KG1 (cell line): ENCODE results near the gene MMP14.

ENCODE experiments used
- DNase-seq: peaks from one replicate; lab custom pipeline; 2025; lab: John Stamatoyannopoulos, UW

The MMP14 gene

DNA sequence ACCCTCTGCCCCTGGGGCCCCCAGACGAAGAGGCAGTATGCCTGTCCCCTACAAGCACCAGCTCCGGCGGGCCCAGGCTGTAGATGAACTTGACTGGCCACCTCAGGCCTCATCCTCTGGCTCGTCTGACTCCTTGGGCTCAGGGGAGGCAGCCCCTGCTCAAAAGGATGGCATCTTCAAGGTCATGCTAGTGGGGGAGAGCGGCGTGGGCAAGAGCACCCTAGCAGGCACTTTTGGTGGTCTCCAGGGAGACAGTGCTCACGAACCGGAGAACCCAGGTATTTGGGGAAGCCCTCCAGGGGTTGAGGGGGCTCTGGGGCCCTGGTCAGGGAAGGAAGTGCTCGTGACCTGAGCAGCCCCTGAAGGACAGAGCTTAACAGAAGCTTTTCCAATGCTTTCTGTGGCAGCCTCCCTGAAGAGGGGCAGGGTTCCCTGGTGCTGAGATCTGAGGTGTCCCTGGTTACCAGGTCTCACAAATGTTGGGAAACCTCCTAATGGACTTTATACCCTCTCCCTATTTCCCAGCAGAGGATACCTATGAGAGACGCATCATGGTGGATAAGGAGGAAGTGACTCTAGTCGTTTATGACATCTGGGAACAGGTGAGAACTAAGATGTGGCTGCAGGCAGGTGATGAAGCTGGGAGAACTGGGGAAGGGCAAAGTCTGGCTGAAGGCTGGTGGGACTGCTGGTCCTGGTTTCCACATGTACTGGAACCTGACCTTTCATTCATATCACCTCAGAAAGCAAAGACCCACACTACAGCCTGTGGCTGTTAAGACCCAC lies 48.5 kb downstream of the MMP14 start:
- no peak for DNase-seq

DNA sequence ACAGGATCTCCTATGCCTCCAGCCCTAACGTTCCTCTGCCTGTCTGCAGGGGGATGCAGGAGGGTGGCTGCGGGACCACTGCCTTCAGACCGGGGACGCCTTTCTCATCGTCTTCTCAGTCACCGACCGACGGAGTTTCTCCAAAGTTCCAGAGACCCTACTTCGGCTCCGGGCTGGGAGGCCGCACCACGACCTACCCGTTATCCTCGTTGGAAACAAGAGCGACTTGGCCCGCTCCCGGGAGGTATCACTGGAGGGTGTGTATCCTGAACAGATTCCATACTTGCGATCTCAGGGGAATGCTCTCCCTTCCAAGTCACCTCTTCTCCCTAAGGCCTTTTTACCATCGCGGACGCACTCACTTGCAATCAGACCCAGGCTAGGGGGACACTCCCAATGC lies 49.6 kb downstream of the MMP14 start:
- DNase-seq = no peak

DNA sequence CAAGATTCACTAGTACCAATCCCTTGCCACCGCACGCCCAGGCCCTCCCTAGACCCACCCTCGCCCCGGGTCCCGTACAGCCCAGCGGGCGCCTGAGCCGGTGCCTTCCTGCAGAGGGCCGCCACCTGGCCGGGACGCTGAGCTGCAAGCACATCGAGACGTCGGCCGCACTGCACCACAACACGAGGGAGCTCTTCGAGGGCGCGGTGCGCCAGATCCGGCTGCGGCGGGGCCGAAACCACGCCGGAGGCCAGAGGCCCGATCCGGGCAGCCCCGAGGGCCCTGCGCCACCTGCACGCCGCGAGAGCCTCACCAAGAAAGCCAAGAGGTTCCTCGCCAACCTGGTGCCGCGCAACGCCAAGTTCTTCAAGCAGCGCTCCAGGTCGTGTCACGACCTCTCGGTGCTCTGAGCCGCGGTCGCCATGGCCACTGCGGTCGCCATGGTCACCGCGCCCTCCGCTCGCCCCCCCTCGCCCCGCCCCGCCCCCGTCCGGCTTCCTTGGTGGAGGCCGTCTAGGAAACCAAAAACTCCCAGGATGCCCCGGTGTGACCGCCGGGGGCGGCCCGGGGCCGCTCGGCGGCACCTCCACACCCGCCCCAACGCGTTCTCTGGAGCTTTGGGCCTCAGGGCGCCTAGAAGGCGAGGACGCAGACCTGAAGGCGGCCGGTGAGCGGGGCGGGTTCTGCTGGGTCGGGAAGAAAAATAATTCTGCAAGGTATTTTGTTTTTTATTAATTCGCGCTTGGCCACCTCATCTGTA lies 50.3 kb downstream of the MMP14 start:
- DNase-seq = no peak

DNA sequence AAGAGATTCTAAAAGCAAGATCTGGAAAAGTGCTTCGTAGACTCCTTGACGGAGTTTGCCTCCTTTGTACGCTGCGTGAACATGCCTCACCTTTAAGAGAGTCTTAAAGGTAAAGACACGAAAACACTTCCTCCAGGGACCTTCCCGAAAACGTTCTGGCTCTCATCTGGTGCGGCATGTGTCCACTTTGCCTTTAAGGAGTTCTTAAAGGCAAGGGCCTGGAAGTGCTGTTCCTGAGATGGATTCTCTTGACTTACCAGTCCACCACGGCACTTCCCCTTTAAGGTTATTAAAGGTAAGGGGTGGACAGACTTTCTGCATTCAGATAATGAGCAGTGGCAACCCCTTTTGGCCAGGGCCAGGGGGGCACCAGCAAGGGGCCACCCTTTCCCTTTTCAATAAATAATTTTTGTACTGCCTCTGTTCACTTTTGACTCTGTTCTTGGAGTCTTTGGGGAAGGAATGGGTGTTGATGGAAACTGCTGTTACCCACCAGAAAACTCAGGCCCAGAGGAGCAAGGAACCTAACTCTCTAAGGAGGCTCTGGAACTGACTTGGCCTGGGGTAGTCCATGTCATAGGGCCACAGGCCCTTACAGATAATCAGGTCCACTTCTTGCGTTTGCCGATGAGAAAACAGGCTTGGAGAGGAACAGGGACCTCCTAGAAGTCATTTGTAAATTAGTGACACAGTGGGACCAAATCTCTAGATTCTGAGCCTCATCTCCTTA lies 51.0 kb downstream of the MMP14 start:
- no peak for DNase-seq

DNA sequence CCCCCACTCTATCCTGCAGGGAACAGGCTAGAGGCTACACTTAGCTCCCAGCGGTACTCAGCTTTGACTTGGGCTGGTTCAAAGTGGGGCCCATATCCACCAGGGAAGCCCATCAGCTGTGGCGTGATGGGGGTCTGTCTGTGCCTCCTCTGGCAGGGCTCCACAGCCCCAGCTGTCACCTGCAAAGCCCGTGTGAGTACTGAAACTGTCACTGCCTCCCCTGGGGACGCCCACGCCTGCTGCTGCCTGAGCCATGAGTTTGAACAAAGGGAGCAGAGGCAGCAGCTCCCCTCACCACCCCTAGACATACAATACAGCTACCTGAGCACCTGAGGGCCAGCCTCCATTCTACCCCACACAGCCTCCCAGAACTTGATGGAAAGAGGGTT lies 51.6 kb downstream of the MMP14 start:
- no peak for DNase-seq

DNA sequence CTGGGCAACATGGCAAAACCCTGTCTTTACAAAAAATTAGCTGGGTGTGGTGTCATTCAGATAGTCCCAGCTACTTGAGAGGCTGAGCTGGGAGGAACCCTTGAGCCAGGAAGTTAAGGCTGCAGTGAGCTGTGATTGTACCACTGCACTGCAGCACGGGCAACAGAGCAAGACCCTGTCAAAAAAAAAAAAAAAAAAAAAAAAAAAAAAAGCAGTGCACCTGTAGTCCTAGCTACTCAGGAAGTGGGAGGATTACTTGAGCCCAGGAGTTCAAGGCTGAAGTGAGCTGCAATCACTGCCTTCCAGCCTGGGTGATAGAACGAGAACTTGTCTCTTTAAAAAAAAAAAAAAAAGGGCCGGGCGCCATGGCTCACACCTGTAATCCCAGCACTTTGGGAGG lies 52.3 kb downstream of the MMP14 start:
- no peak for DNase-seq

DNA sequence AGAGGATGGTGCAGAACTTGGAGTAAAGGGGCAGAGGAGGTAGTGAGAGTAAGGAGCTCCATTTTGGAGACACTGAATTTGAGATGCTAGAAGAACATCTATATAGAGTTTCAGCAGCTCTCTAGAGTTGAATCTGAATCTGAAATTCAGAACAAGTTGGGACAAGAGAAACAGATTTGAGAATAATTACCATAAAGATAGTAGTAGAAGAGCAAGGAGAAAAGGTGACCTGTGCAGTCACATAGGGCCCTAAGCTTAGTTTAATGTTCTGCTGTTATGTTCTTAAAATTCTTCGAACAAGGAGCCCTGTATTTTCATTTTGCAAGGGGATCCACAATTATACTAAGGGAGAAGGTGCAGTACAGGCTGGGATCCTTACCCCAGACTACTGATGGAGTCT lies 54.0 kb downstream of the MMP14 start:
- DNase-seq = no peak

DNA sequence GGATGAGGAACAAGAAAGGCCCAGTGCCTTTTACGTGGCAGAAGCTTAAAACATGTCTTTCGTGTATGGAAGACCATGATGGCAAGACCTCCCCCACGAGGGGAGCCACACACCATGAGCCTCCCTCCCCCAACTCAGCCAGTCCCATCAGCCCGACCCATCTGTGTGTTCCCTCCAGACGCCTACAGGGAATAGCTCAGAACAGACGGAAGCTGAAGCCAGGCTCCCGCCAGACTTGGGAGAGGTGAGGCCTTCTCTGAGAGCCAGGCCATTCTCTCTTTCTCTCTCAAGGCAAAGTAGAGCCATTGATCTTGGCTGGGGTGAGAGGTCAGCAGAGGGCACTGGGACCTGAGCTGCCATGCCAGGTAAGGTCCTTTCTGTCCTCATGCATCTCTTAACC lies 56.1 kb downstream of the MMP14 start:
- no peak for DNase-seq

DNA sequence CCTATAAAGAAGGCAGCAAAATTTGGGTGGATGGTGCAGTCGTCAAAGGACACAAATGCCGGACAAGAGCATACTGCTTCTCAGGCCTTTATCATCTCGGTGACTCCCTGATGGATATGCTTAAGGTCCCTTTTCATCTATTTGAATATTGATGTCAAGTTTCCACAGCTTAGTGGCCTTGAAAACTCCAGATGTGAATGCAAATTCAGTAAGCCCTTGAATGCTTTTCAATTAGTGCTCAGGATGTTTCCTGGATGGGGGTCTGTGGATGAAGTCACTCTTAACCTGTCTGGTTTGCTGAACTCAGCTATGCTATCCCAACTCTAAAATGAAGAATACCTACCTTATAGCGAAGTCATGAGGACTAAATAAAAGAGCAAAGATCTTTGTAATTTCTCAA lies 57.3 kb downstream of the MMP14 start:
- DNase-seq = no peak

DNA sequence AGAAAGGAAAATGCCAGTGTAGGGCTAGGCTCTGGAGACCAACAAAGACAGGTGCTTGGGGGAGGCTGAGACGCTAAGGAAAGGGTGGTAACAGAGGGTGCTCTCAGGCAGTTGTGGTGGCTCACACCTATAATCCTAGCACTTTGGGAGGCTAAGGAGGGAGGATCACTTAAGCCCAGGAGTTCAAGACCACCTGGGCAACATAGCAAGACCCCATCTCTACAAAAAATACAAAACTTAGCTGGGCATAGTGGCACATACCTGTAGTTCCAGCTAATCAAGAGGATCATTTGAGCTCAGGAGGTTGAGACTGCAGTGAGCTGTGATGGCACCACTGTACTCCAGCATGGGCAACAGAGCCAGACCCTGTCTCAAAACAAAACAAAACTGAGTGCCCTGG lies 59.0 kb downstream of the MMP14 start:
- DNase-seq = no peak

DNA sequence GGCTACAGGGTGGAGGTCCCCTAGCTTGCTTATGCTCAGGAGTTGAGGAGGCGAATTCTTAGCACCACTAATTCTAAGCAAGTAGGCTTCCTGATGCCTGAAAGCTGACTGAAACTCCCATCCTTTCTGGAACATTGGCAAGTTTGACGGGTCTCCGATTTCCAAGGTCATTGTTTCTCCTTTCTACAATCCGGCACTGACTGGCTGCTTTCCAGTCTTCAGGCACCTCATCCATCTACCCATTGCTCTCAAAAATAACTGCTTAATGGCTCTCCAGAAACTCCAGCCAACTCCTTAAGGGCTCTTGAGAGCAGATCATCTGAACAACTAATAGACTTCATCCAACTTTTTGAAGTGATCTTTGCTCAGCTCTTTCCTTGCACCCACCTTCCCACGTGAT lies 60.0 kb downstream of the MMP14 start:
- DNase-seq = no peak

DNA sequence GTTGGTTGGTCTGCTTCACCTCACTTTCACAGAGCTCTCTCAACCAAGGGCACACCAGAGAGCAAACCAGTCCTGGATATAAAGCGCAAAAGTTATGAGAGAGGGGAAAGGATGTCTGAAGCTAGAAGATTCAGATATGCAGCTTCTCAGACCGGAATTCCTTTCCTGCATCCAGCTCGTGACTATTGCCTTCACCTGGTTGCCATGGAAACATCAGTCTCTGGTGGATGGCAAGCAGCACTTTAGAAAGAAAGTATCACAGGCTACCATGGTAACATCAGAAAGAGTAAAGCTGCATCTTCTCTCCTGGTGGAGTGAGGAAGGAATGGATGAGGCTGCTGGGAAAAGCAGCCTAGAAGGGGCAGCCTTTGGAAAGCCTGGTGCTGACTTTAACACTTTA lies 60.4 kb downstream of the MMP14 start:
- no peak for DNase-seq

DNA sequence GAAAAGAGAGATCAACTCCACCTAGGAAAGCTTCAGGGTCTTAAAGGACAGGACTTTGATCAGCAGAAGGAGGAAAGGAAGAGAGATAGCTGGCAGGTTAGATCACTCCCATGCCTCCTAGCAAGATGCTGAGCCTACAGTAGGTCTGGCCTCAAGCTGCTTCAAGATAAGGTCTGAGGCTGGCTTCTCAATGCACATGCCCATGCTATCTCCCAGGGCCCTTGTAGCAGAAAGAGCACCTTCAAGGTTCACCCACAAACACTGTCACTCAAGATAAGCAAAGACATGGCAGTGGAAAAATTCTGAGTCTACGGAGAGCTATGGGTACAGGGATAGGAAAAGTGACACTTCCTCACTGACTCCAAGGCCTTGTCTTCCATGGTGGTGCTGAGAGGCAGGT lies 61.0 kb downstream of the MMP14 start:
- no peak for DNase-seq
